Stromal cell of bone marrow (primary cell): Measurements from ENCODE around the gene HEG1.

Experiments used
- DNase-seq: peaks from one replicate; pipeline ENCODE4 v3.0.0-alpha.2; 2012; ENCODE audit warnings: low read depth

HEG1 gene

DNA sequence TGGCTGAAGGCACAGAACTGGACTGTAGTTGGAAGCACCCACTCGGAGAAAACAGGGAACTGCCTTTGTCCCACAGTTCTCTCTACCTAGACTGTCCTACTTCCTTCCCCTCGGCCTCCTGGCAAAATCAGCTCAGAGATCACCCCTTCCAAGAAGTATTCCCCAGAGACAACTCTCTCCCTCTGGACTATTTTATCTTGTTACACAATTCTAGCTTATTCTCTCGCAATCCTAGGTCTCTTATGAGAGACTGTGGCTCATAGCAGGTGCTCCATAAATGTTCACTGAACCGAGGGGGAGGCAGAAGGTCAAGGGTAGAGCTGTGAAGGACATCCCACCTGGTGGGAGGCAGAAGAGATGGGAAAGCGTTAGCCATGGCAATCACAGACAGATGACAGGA is 10.6 kb downstream of the HEG1 start:
- DNase-seq, result no peak

DNA sequence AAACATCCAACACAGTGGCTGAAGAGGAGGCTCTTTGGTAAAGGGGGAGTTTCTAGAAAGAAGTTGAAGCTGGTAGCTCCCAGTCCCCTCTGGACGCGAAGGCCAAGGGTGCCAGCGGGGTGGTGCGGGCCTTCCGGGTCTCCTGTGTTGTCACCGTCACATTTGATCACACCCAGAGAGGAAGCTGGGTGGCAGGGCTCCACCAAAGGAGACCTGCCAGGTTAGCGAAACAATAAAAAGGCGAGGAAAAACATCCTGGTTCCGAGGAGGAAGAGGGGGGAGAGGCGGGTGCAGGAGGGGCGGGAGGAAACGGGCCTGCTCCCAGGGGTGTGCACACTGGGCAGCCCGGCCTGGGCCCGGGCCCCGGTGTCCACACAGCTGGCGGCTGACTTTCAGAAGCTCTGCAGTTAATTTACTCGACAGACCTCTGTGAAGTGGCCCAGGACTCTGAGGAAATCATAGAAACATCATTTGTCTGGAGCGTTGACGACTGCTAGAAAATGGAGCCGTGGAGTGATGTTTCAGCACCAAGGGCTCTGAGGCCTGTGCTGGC is 12.1 kb downstream of the HEG1 start:
- no peak for DNase-seq

DNA sequence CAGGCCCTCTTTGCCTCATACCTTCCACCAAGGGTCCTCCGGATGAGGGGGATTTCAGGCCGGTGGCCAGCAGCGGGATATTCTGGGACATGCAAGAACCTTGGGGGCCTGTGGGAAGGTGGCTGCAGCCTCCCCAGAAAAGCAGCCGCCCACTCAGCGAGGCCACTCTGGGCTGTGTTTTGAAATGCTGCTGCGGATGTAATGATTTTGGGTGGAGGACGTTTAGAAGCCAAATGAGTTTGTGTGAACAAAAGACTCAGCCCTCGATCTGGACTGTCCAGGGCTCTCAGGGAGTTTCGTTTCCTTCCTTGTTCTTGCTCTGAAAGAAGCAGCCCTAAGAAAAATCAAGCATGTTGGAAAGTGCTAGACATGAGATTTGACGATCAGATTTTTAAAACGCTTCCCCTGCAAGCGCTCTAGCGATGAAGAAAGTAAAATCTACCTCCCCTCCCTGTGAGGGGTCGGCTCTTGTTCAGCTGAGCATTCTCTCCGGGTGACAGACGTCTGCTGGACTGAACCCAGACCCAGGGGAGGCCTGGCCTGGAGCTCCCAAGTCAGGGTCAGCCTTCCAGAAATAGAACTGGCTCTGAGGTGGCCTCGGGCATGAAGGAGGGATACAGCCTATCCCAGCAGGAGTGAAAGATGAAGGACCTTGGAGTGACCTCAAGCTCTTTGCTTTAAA is 12.9 kb downstream of the HEG1 start:
- peak; percentile 58 for DNase-seq

DNA sequence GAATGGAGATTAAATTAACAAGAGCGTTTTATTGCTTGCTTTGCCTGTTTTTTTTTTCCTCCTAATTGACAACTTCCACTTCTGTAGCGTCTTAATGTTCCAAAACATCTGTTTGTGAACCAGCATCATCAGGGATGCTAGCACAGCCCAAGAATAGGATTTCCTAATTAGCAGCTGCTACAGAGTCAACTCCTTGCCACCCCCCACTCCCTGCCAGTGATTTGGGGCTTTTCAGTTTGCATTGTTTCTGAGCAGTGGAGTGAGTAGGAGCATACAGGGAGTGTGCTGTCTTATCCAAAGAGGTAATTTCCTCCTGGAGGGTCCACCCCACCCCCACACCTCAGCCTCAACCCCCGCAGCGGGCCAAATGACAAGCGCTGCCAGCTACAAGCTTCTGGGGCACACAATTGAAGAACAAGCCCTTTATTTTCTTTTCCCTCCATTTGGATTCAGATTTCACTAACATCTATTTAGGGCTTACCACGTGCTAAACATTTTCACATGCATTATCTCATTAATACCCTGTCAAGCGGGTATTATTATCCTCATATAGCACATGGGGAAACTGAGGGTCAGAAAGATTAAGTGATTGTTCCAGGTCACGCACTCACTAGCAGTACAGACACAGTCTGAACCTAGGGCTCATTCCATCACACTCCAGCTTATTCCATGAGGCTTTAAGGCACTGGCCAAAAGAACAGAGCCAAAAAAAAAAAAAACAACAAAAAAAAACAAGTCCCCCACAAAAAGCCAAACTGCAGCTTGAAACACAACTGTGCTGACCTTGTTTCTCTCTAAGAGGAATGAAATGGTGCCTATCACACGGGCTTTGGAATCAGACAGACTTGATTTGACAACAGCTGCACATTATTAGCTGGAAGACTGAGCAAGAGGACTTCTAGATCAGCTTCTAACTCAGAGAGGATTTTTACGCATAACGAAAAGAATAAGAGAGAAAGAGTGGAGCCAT is 16.4 kb downstream of the HEG1 start:
- DNase-seq, result no peak

DNA sequence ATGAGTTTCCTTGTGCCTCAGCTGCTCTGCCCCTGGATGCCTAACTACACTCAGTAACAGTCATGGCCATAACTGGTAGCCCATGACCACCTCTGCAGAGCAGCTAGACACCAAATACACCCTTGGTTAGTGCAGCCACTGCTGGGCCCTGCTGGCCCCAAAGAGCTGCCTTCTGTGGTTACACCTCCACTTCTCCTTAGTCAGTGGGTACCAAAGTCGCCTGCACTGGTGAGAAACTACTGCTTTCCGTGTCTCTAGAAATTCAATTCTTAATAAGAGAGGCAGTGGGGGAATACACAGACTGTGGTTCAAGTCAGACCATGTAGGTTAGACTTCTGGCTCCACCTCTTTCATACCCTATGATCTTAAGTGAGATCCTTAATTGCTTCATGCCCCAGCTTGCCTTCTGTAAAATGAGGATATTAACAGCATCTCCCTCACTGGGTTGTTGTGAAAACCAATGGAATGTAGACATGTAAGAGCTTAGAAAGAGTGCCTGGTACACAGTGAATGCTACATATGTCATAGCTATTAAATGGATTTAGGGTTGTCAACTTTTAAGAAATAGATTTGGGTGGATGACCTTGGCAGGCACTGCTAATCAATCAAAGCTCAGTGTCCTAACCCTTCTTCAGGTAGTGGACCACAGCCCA is 18.2 kb downstream of the HEG1 start:
- DNase-seq, result no peak

DNA sequence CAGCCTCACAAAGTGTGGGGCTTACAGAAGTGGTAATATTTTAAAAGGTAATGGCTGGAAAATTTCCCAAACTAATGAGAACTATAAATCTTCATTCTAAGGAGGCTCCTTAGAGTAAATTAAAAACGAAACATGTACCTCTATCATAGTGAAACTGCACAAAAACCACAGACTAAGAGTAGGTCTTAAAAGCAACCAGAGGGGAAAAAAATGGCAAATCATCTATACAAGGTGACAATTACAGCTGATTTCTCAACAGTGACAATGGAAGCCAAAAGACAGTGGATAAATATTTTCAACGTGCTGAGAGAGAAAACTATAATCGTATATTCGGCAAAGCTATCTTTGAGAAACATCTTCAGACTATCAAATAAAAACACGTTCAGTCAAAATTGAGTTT is 20.6 kb downstream of the HEG1 start:
- no peak for DNase-seq

DNA sequence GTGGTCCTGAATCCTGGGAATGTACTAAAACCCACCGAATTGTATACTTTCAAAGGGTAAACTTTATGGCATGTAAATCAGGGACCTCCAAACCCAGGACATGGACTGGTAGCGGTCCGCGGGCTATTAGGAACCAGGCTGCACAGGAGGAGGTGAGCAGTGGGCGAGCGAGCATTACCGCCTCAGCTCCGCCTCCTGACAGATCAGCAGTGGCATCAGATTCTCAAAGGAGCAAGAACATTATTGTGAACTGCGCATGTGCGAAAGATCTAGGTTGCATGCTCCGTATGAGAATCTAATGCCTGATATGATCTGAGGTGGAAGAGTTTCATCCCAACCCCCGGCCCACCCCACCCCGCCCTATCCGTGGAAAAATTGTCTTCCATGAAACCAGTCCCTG is 22.2 kb downstream of the HEG1 start:
- no peak for DNase-seq

DNA sequence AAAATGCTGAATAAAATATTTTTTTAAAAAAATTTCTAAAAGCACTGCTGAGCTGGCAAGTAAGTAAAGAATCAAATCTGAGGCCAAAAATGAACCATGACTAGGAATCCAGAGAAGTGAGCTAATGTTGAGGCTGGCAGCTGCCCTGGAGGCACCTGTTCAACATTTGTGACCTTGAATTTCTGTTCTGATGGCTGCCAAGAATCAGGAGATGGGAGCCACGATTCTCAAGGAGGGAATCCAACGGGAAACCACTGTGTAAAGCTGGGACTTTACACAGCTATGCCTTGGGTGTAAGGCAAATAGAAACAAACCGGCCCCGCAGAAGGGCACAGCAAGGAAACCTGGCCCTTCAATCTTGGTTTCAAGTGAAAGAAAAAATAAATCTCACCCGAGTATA is 22.7 kb downstream of the HEG1 start:
- no peak for DNase-seq

DNA sequence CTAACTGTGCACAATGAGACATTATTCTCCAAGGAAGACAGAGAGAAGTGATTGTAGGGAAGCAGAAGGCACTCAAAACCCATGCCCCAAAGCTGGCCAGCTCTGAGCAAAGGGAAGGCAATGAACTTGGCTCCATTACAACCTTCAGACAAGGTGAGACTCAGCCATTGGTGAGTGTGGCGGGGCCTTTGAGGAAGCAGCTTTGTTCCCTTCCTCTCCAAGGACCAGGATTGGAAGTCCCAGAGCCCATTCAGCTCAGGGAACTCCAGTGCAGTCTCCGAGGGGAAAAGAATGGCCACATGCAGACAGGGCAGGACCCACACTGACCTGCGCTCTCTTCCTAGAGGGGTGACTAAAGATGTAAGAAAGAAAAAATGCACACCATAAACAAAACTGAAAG is 23.1 kb downstream of the HEG1 start:
- DNase-seq, result no peak

DNA sequence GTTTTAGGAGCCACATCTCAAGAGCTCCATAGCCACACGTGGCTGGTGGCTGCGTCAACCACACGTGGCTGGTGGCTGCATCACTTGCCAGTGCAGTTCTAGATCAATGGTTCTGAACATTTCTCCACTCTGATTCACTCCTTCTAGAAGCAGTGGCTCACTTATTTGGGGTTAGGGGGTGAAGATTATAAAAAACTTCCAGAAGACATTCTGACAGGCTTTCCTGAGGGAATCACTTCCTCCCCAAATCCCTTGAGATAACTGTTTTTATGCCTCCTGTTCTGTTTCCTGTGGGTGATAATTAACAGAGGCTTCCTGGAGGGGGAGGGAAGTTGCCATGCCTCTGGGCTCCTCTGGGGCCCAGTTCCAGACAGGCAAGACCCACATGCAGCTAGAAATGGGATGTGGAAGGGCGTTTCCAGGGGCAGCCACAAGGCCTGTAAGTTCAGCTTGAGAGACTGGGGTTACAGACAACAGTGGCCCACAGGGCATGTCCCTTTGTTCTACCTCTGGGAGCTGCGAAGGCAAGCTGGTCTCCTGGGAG is 23.6 kb downstream of the HEG1 start:
- DNase-seq, result no peak

DNA sequence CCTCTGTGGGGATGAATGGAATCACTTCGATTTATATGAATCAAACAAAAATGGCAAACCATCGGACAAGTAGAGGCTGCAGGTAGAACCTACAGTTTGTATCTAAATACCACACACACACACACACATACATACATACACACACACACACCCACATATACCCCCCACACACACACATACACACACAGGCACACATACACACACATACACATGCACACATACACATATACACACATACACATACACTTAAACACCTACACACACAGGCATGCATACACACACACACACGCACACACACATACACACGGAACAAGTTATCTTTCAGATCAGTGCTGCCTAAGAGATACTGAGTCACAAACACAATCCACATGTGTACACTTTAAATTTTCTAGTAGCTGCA is 24.3 kb downstream of the HEG1 start:
- DNase-seq, result no peak

DNA sequence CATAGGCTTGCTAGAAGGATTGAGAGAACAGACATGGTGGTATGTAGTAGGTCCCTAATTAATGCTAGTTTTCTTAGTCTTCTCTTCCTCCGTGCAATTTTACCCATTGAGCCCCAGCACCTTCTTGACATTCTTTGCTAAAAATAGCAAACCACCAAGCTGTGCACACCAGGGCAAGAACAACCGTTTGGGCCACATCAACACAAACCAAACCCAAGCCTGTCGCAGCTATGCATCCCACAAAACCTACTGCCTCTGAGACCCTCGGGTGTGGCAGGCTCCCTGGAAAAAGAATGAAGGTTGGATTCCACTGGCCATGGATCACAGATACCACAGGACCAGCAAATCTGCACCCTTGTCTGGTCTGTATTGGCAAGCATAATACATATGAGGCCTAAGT is 27.1 kb downstream of the HEG1 start:
- DNase-seq, result no peak

DNA sequence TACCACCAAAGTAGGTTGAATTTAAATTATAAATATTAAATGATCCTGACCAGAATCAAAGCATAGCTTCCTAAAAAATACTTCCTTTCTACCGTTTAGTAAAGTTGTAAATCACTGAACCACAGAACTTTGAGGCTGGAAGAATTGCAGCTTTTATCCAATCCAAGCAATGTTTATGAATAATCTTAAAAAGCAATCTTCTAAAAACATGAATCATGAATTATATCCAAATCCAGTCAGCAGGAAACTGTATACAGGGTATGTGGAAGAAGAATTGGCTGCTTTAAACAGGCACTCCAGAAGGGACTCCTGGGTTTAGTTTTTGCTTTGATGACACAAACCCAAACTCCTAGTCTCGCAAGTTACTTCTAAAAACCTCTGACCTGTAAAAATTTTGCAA is 30.2 kb downstream of the HEG1 start:
- DNase-seq, result peak; percentile 53

DNA sequence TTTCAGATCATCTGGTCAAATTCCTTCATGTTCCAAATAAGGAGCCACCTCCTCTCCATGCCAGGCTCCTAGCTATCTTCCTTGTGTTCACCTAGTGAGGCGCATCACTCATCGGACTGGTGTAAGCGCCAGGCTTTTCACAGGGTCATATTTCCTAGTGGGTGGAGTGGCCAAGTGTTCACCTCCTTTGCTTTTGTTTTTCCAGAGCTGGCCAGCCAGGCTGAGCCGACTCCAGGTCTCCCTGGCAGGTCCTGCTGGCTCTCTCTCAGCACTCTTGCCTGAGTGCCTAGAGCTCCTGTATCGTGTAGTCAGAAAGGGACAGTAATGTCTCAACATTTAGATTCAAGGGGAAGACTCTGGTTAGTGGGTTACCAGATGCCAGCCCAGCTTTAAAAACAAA is 31.0 kb downstream of the HEG1 start:
- no peak for DNase-seq

DNA sequence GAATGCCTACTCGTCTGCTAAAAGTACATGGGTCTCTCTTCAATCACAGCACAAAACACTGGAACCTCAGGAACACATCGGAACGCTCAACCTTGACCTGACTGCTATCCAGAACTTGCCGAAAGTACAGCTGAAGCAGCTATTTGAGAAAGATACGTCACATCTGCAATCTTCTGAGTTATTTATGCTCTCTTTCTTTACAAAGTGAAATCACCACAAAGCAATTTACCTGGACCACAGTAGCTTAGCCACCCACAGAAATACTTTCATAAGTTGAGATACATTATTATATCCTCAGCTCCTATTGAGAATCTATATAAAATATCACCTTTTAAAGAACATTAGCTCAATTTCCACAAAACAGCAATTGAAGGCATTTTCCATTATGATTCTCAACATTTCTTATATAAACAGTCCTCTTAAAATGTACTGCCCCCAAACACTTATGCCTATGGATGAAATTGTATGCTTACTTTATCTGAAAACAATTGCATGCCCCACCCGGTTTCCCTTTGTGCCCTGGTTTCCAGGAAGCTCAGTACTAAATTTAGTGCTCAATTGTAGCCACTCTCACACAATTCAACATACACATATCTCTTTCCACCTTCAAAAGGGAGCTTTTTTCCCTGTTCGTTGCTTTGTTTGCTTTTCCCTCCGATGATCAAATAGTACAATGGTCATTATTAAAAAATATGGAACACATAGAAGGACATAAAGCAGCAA is 31.8 kb downstream of the HEG1 start:
- DNase-seq, result no peak

DNA sequence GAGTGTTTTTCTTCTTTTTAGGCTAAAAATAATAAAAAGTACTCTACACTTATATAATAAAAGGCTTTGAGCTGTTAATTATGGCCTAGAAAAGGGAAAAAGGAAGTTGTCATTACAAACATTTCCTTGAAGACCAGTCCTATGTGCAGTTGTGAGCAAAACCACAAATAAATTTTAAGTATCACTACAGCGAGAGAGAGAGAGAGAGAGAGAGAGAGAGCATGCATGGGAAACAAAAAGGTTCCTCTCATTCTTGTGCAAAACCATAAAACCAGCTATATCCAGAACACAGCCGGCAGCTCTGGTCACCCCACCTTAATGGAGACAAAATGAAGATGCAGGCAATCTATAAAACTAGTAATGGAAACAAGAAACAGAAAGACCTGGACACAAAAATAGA is 33.6 kb downstream of the HEG1 start:
- DNase-seq, result no peak

DNA sequence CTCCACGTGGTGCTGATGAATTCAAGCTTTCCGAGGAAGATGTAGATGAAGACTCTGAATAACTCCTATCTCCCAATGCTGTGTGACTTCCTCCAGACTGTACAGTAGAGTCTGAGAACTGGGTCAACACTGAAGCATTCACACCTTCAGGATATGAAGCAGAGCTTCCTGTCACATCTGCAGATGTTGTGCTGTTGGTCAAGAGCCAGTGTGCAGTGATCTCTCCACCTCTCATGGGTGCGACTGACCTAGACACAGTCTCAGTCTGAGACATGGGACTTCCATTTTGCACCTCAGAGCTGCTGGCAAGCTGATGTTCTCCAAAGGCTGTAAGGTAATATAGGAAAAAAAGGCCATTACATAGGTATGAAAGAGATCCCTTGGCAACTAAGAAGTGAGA is 36.5 kb downstream of the HEG1 start:
- DNase-seq, result no peak

DNA sequence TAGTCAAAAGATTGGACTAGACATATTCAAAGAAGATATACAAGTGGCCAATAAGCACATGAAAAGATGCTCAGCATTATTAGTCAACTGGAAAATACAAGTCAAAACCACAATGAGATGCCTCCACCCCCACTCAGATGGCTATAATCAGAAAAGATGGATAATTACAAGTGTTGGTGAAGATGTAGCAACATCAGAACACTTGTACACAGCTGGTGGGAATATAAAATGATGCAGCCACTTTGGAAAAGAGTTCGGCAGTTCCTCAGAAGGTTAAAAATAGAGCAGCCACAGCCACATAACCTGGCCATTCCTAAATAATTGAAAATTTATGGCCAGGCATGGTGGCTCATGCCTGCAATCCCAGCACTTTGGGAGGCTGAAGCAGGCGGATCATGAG is 38.4 kb downstream of the HEG1 start:
- no peak for DNase-seq

DNA sequence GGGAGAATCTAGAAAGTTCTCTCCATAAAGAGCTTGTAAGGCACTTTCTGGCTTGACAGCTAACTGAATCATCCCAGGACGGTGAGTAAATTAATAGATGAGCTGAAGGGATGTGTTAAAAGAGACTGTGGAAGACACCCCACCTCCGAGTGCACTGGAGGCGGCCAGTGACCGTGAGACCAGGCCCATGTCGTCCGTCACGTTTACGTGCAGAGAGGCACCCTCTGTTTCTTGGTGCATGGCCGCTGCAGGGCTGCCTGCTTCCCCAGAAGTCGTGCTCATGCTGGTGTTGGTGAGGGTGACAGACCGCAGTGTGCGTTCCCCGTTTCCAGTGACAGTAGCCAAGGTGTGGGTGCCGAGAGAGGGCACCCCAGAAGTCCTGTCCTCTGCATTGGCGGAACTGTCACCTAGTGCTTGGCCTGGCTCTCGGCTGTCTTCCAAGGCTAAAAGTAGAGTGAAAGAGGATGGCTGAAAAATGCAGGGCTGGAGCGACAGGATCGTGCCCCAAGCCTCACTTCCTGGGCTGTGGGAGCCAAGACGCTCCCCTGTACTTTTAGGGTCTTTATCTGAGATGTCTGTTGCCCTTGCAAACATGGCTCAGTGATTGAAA is 41.1 kb downstream of the HEG1 start:
- no peak for DNase-seq

DNA sequence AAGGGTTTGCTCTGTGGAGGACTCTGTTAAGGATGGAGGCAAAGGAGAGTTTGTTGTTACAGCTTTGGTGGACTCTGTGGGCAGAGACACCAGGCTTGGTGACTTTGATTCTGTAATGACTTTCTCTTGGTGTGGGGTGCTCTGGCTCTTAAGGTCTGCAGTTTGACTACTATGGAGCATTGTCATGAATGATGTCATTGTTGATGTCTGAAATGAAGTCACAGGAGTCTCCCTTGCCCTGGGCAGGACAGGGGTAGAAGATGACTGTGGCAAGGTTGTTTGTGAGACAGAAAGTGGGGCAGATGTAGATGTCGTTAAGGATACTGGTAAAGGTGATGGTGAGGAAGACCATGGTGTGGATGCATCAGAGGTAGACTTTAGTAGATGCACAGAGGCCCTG is 42.7 kb downstream of the HEG1 start:
- no peak for DNase-seq

DNA sequence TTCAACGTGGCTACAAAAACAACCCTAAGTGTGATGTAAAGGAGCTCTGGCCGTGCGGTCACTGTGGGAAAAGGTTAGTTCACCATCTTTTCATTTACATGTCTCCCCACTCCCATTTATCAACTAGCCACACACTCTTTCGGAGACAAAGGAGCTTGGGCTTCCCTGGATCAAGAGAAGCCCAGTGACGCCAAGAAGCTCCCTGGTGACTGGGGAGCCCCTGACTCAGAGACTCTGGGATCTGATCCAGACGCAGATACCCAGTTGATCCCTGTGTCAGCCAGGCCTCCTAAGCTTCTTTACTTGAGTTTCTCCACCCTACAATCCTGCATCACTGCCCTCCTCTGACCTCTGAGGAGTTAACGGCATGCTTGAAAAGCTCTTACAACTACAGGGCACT is 43.9 kb downstream of the HEG1 start:
- DNase-seq, result no peak
